AG09319 (cell line): ENCODE measurements around the gene COG5.

Experiments
- DNase-seq: peaks from one replicate; pipeline ENCODE4 v3.0.0-alpha.2; 2010; ENCODE audit warnings: low read depth; ENCODE audit errors: extremely low read depth
- TF ChIP-seq, protein P1 (sequence below): IDR thresholded peaks from 2 replicates; pipeline ENCODE4 v1.5.1; 2011; ENCODE audit warnings: low read depth, mild to moderate bottlenecking, inconsistent platforms, low read length, moderate library complexity

The COG5 gene

GRCh38 chr7:107179326-107180164, 384.2 kb downstream of the COG5 start:
- TF ChIP-seq, protein P1, sequence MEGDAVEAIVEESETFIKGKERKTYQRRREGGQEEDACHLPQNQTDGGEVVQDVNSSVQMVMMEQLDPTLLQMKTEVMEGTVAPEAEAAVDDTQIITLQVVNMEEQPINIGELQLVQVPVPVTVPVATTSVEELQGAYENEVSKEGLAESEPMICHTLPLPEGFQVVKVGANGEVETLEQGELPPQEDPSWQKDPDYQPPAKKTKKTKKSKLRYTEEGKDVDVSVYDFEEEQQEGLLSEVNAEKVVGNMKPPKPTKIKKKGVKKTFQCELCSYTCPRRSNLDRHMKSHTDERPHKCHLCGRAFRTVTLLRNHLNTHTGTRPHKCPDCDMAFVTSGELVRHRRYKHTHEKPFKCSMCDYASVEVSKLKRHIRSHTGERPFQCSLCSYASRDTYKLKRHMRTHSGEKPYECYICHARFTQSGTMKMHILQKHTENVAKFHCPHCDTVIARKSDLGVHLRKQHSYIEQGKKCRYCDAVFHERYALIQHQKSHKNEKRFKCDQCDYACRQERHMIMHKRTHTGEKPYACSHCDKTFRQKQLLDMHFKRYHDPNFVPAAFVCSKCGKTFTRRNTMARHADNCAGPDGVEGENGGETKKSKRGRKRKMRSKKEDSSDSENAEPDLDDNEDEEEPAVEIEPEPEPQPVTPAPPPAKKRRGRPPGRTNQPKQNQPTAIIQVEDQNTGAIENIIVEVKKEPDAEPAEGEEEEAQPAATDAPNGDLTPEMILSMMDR = no peak
- DNase-seq = no peak

GRCh38 chr7:107173691-107174406, 389.9 kb downstream of the COG5 start:
- TF ChIP-seq, protein P1 = no peak
- DNase-seq = no peak

- TF ChIP-seq, protein P1 = no peak
- DNase-seq = no peak
These were observed 390.5 kb downstream of the COG5 start for GRCh38 chr7:107173191-107173590.

- TF ChIP-seq, protein P1 = no peak
- no peak for DNase-seq
These were observed 391.3 kb downstream of the COG5 start for GRCh38 chr7:107172276-107173032.

DNA sequence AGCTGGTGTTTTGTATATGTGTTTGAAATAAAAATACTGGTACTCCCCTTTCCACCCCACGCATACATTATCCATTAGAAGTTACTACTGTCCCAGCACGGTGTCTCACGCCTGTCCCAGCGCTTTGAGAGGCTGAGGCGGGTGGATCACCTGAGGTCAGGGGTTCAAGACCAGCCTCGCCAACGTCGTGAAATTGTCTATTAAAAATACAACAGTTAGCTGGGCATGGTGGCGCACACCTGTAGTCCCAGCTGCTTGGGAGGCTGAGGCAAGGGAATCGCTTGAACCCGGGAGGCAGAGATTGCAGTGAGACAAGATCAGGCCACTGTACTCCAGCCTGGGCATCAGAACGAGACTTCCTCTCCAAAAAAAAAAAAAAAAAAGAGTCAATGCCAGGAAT, 392.2 kb downstream of the COG5 start:
- DNase-seq = no peak

DNA sequence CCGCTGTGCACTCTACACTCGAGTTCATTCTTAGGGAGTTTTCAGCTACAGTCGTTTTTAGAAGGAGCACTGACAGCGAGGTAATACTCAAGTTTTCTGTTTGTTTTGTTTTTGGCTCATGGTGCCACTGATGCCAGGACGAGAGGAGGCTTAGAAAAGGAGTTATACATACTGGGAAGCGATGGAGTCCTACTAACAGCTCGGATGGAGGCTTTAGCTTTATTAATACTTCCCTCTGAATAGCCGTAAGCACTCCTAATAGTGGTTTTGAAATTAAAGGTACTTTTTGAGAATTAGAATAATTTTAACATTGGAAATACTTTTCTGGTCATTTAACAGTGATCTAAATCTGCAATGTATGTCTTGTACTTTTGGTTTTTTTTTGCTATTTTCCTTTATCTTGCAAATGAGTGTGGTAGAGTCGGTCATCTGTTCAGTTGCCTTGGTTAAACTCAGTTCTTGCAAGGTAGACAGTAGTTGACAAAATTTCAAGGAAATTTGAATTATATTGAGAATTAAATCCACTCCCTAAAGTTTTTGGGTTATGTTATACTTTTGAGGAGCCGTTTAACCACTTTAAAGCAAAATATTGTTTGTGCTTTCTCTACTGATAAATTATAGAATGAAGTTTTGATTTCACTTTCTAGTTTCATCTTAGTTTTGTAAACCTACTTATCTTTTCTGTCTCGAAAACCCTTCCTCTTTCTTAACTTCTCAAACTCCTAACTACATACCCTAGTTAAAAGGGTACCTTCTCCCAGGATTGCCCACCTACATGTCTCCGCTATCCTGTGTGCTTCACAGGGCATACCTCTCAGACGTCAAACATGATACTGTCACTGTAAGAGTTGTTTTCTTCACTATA, 393.4 kb downstream of the COG5 start:
- DNase-seq = no peak
- TF ChIP-seq, protein P1 = no peak

More for the DNA sequence above, 392.2 kb downstream of the COG5 start:
- TF ChIP-seq, protein P1 = no peak
